HTERT RPE-1 (cell line): ENCODE results near the gene S100A9.
"Not testable (repeated sequence)": the region's sequence is repeated elsewhere in the genome, so short reads cannot be mapped to it uniquely, and the experiment has no call there.

Experiments used
- in situ Hi-C: fragments of 300-500 bp; cut with MboI; formaldehyde crosslinking; loops from 4 replicates; pipeline ENCODE4 v1.14.3; 2020; ENCODE audit warnings: low sequenced_read_pairs

Gene S100A9

DNA sequence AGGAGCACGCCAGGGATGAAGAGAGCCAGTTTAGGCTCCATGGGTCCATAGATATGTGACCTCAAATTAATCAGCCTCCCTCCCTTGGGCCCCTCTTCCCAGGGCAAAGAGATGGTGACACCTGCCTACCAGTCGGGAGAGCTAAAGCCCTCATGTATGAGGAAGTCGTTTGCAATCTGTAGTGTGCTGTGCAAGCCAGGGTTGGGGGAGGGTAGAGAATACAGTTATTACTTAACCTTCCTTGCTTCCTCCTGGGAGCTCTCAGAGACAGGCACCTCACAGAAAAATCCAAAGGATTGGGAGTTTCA lies 13.0 kb upstream of the S100A9 start:
- in situ Hi-C loops = no loop called here

DNA sequence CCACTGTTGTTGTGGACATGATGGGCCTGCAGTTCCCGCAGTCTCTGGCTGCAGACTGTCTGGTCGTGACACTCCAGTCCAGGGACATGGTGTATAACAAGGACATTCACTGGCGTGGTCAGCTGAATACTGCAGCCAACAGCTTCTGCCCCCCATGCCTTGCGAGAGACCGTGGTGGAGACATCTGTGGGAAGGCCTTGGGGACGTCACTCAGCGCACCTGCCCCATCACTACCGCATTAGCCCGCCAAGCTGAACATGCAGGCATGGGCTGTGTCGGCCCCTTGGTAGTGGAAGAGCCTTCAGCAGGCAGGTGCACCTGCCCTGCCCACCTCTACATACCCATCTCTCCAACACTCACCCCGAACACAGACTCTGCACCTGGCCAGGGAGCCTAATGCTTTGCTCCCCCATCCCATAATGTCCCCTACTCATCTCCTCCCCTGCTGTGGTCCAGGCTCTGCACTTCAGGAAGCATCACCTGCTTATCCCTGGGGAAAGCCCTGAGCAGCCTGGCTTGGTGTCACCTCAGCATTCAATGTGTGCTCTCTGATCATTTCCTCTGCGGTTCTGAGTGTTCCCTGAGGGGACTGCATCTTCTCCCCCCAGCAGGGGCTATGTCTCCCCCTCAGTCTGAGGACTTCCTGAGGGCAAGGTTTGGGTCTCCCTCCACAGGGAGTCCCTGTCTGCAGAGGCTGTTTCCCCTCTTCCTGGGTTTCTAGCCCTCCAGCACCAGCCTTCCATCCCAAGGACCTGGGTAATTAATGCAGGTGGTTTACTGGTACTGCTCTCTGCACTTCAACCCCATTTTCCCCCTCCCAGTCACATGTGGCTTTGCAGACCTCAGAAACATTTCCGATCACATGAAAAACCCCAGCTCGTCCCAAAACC lies 12.2 kb upstream of the S100A9 start:
- in situ Hi-C loops = no loop called here

GRCh38 chr1:153346077-153346723 lies 11.5 kb upstream of the S100A9 start:
- in situ Hi-C loops = no loop called here

GRCh38 chr1:153347049-153347448 lies 10.6 kb upstream of the S100A9 start:
- in situ Hi-C loops = not testable (repeated sequence)

- in situ Hi-C loops = no loop called here
Measured at GRCh38 chr1:153347856-153348255, 9.8 kb upstream of the S100A9 start.

DNA sequence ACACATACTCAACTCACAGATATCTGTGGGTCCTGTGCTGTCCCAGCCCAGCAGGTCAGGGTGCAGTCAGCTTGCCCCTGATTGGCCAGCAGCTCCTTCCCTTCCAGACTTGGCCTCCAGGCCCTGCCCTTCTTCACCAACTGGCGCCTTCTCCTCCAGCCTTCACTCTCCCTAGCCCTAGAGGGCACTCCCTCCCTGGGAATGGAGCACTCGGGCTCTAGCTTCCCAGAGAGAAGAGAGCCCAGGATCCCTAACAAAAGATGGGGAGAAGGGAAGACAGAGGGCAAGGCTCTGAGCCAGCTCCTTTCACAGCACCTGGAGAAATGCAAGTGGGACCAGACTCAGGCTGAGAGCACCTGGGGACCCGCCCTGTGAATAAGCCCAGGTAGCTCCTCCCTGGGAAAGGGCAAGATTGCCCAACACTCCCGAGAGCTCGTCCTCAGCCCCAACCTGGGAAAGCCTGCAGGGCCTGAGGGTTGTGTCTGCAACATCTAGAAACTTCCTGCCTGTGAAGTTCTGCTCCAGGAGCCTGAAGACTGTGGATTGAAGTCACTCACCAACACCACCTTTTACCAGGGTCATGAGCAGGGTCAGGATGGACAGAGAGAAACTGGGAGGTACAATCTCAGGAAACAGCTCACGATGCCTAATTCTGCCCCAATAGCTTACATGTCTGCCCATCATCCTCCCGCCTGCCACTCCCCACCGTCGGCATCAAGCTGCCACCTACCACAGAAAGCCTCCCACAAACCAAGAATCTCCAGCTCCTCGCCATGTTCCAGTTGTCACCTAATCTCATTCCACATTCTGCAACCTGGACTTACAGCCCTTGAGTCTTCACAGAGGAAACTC lies 8.9 kb upstream of the S100A9 start, which contains the start of gene PGLYRP4:
TSS of gene PGLYRP4 (minus strand) at position 331 of the 852 bp plus-strand sequence. CDS start 909 bp downstream, outside the sequence.
- in situ Hi-C loops = no loop called here

DNA sequence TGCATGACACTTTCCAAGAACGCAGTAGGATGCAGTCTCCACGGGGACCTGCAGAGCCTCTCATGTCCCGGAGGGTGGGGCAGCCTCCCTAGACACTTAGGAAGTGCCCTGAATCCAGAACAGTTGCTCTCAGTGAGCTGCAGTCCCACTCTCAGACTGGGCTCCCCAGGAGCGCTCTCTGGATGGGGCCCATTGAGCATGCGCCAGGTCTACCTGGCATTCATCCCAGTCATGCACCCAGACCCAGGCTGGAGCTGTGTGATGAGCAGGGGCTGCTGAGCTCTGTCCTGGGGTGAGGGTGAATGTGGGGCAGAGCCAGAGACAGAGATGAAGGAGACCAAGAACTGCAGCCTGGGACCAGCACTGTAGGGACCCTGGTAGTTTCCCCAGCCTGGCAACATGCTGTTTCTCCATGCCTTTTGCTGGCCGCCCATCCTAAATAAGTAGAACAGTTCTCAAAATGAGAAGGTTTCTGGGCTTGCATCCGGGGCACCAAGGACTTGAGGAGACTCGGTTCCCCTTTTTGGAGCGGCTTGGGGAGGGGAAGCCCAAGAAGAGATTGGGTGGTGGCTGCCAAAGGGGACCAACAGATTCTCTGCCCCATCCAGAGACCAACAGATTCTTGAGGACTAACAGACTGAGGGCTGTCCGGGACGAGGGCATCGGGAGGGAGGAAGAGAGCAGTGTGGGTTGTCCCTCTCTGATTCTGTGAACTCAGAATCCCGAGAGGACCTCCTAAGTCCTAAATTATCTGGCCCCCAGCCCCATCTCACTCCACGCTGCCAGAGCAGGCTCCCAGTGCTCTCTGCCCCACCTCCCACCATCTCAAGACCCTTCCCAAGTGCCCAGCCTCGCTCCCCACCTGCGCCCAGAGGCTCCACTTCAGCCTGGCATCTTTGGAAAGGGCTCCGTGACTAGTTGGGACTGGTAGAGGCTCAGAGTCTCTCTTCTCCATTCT lies 8.0 kb upstream of the S100A9 start:
- in situ Hi-C loops = no loop called here

DNA sequence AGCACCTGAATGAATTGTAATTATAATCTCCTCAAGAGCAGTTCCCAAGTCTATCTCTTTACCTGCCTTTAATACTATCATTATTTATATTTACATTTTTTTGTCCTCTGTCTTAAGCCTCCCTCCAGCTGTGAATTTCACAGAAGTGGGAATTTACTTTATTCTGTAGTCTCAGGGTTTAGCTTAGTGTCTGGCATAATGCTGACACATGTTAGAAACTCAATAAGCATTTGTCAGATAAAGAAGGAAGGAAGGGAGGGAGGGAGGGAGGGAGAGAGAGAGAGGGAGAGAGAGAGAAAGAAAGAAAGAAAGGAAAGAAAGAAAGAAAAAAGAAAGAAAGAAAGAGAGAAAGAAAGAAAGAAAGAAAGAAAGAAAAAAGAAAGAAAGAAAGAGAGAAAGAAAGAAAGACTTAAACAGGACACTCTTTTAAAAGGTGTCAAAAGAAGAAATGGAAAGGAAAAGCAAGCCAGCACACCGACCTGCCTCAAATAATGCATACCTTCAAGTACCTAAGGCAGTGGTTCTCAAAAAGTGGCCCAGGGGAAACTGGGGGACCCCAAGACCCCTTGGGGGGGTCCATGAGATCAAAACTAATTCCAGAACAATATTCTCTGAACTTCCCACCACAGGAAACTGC lies 7.2 kb upstream of the S100A9 start:
- in situ Hi-C loops = no loop called here

DNA sequence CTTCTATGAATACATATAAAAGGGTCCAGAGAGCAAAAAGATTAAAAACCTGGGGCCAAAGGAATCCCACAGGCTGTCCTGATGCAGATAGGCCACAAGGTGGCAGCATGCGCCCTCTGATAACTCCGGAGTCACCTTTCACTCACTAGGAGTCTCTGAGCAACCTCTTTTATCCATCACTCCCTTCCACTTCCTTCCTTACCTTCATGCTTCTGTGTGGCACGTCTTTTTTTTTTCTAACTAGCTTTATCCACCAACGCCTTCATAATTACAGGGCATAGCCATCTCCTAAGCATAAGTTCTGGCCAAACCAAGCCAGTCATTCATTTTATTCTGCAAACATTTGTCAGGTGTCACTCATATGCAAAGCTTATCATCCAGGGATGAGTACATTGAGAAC lies 5.1 kb upstream of the S100A9 start:
- in situ Hi-C loops = no loop called here

- in situ Hi-C loops = no loop called here
Measured at GRCh38 chr1:153353226-153353947, 4.3 kb upstream of the S100A9 start.

GRCh38 chr1:153354515-153355193 lies 3.0 kb upstream of the S100A9 start:
- in situ Hi-C loops = no loop called here

- in situ Hi-C loops = no loop called here
Measured at GRCh38 chr1:153355445-153356071, 2.1 kb upstream of the S100A9 start.

DNA sequence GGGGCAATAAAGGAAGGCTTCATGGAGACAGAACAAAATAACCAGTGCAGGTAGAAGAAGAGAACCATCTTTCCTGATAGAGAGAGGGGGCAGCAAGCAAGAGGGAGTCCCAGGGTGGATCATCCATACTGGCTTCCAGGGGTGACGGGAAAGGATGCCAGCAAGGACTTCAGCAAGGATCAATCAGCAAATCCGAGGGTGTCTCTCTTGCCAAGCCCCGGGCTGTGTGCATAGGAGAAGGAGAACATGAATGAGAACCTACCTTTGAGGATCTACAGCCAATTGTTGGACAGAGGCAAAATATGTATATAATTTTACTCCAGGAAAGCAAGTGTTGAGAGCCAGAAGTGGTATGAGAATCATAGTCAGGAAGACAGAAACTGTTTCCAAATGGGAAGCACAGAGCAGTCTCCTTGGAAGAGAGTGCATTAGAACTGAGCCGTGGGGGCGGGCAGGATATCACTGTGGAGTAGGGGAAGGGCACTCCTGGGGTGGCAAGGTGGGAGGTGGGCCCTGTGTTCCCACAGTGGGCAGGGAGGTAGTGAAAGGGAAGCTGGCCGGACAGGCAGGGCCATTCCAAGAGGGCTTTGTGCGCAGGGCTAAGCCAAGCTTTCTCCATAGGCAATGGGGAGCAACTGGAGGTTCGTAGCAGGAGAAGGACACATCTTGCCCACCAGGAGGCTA lies 1.1 kb upstream of the S100A9 start:
- in situ Hi-C loops = no loop called here

GRCh38 chr1:153357076-153357852 lies 390 bp upstream of the S100A9 start:
- in situ Hi-C loops = no loop called here

- in situ Hi-C loops = no loop called here
Measured at GRCh38 chr1:153358691-153358975, 979 bp downstream of the S100A9 start.

GRCh38 chr1:153359241-153359640 lies 1.6 kb downstream of the S100A9 start:
- in situ Hi-C loops = no loop called here

GRCh38 chr1:153360190-153360589 lies 2.5 kb downstream of the S100A9 start:
- in situ Hi-C loops = no loop called here
